Chondrocyte (in vitro differentiated cells): ENCODE results near the gene PRICKLE3. TPM values are rescaled to one million over a fixed set of nuclear protein-coding genes. Genes with fewer than 3 reads are reported as not detected.
"Not testable (repeated sequence)": the region's sequence is repeated elsewhere in the genome, so short reads cannot be mapped to it uniquely, and the experiment has no call there.

Experiments used
- DNase-seq: peaks from one replicate; pipeline ENCODE4 v3.0.0; 2021; ENCODE audit warnings: mixed read lengths, low spot score
- H3K27ac Mint-ChIP-seq: one replicate; pipeline ENCODE4 v1.8.0; 2021; ENCODE audit warnings: mild to moderate bottlenecking, moderate library complexity, mixed read lengths; ENCODE audit not compliant: unreplicated experiment
- H3K27me3 Mint-ChIP-seq: 2 replicates; pipeline ENCODE4 v1.8.0; 2021; ENCODE audit warnings: low read depth, mixed read lengths
- H3K36me3 Mint-ChIP-seq: 2 replicates; pipeline ENCODE4 v1.8.0; 2021; ENCODE audit warnings: low read depth, mixed read lengths
- H3K4me1 Mint-ChIP-seq: 2 replicates; pipeline ENCODE4 v1.8.0; 2021; ENCODE audit warnings: low read depth, mild to moderate bottlenecking, mixed read lengths
- H3K4me3 Mint-ChIP-seq: one replicate; pipeline ENCODE4 v1.8.0; 2021; ENCODE audit warnings: mild to moderate bottlenecking, moderate library complexity, mixed read lengths; ENCODE audit not compliant: unreplicated experiment
- H3K9me3 Mint-ChIP-seq: 2 replicates; pipeline ENCODE4 v1.8.0; 2021; ENCODE audit warnings: low read depth, mixed read lengths
- total RNA-seq: library from RNA; stranded (reverse); gene quantifications from 3 replicates; pipeline ENCODE4 v1.2.1, GENCODE V29; 2021
- TF ChIP-seq, protein P1 (sequence below): fragments of 200-600 bp; sonication (generic); IDR thresholded peaks from 2 replicates; pipeline ENCODE4 v1.5.0; 2021; ENCODE audit warnings: antibody characterized with exemption, mild to moderate bottlenecking, moderate library complexity

Gene PRICKLE3
- total RNA-seq, 1 donor from 2014 or later, result 7.5 TPM

GRCh38 chrX:49129427-49129826, 56.7 kb downstream of the PRICKLE3 start:
- Mint-ChIP-seq H3K27ac (no peak overlapping the region), H3K36me3 (no peaks in the 10 kb centered on the region), H3K4me1 (no peaks in the 10 kb centered on the region), H3K27me3 (no peaks in the 10 kb centered on the region), H3K4me3 (no peak overlapping the region), H3K9me3 (no peaks in the 10 kb centered on the region)
- DNase-seq, result no peak
- TF ChIP-seq, protein P1, sequence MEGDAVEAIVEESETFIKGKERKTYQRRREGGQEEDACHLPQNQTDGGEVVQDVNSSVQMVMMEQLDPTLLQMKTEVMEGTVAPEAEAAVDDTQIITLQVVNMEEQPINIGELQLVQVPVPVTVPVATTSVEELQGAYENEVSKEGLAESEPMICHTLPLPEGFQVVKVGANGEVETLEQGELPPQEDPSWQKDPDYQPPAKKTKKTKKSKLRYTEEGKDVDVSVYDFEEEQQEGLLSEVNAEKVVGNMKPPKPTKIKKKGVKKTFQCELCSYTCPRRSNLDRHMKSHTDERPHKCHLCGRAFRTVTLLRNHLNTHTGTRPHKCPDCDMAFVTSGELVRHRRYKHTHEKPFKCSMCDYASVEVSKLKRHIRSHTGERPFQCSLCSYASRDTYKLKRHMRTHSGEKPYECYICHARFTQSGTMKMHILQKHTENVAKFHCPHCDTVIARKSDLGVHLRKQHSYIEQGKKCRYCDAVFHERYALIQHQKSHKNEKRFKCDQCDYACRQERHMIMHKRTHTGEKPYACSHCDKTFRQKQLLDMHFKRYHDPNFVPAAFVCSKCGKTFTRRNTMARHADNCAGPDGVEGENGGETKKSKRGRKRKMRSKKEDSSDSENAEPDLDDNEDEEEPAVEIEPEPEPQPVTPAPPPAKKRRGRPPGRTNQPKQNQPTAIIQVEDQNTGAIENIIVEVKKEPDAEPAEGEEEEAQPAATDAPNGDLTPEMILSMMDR, result no peak

- not testable (repeated sequence) for DNase-seq, H3K27ac Mint-ChIP-seq, H3K9me3 Mint-ChIP-seq, H3K27me3 Mint-ChIP-seq, H3K36me3 Mint-ChIP-seq, H3K4me3 Mint-ChIP-seq, H3K4me1 Mint-ChIP-seq
These were observed 58.4 kb downstream of the PRICKLE3 start for GRCh38 chrX:49127742-49128258.

Other genes with a start within 250 kb of the PRICKLE3 start
- gene OTUD5, start 228.8 kb downstream of the PRICKLE3 start, total RNA-seq, result 47.4 to 49.0 TPM (median 47.5 TPM) in 3 replicates
- 1.4 to 1.7 TPM (median 1.6 TPM) in 3 replicates for gene KCND1, start 214.5 kb downstream of the PRICKLE3 start, total RNA-seq
- 28.8 to 37.5 TPM (median 32.7 TPM) in 3 replicates for gene GRIPAP1, start 184.1 kb downstream of the PRICKLE3 start, total RNA-seq
- gene TFE3, start 143.0 kb downstream of the PRICKLE3 start, total RNA-seq, result 39.3 to 42.5 TPM (median 41.2 TPM) in 3 replicates
- gene CCDC120, start 127.4 kb downstream of the PRICKLE3 start, total RNA-seq, result 6.9 to 7.7 TPM (median 7.3 TPM) in 3 replicates
- gene PRAF2, start 112.4 kb downstream of the PRICKLE3 start, total RNA-seq, result 51.9 to 58.3 TPM (median 53.4 TPM) in 3 replicates
- gene WDR45, start 106.5 kb downstream of the PRICKLE3 start, total RNA-seq, result 49.2 to 63.0 TPM (median 49.3 TPM) in 3 replicates
- gene GPKOW, start 62.6 kb downstream of the PRICKLE3 start, total RNA-seq, result 16.0 to 17.5 TPM (median 17.2 TPM) in 3 replicates
- gene MAGIX, start 23.6 kb downstream of the PRICKLE3 start, total RNA-seq, result 1.6 to 3.5 TPM (median 2.9 TPM) in 3 replicates
- 120 to 203 TPM (median 187 TPM) in 3 replicates for gene PLP2, start 14.5 kb downstream of the PRICKLE3 start, total RNA-seq
- 0.87 to 1.5 TPM (median 1.4 TPM) in 3 replicates for gene SYP, start 13.8 kb upstream of the PRICKLE3 start, total RNA-seq
- not detected in 3 replicates for gene CACNA1F, start 47.0 kb upstream of the PRICKLE3 start, total RNA-seq
- gene CCDC22, start 49.1 kb upstream of the PRICKLE3 start, total RNA-seq, result 12.3 to 13.2 TPM (median 12.8 TPM) in 3 replicates
- gene FOXP3, start 78.3 kb upstream of the PRICKLE3 start, total RNA-seq, result 0.12 to 0.28 TPM in 2 of 3 replicates, not detected in the other
- 6.6 to 15.0 TPM (median 8.0 TPM) in 3 replicates for gene PPP1R3F, start 83.4 kb upstream of the PRICKLE3 start, total RNA-seq
- gene GAGE10, start 117.3 kb upstream of the PRICKLE3 start, total RNA-seq, result not detected in 3 replicates
- gene GAGE12J, start 135.7 kb upstream of the PRICKLE3 start, total RNA-seq, result not detected in 3 replicates
- gene GAGE13, start 145.2 kb upstream of the PRICKLE3 start, total RNA-seq, result not detected in 3 replicates